Breast epithelium (tissue), 3 donors: ENCODE measurements around the gene KLHL29.

ENCODE experiments used
- POLR2A ChIP-seq: fragments of 450-650 bp; IDR thresholded peaks from one replicate; pipeline ENCODE4 v1.6.1; 2016; ENCODE audit warnings: antibody characterized with exemption, mild to moderate bottlenecking, moderate library complexity
- POLR2AphosphoS5 ChIP-seq, 3 donors: sonication (generic); formaldehyde crosslinking; IDR thresholded peaks; one replicate each; pipeline ENCODE4 v1.6.1; 2017; ENCODE audit warnings: antibody characterized with exemption in 3 of 3
- TF ChIP-seq, protein P1 (sequence below), 3 donors: fragments of 450-650 bp; IDR thresholded peaks; one replicate each; pipeline ENCODE4 v1.5.1; 2016 to 2017; ENCODE audit warnings: antibody characterized with exemption in 3 of 3, mild to moderate bottlenecking in 3 of 3, moderate library complexity in 3 of 3

DNA sequence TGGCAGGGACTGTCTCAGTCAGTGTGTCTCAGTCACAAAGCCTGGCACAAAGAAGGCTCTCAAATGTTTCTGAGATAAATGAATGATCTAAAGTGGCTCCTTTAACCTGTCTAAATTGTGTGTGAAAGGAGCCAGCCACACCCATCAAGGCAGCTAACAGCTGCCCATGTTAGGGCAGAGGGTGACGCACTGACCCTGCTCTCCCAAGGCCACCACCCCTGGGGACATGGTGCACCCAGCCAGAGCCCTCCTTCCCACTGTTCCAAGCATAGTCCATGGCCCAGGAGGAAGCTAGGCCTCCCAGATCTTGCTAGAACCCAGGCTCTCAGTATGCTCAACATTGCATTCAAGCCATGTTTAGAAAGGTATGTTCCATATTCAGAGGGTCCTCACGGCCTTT lies 100.3 kb downstream of the KLHL29 start:
- TF ChIP-seq POLR2AphosphoS5 (IDR thresholded peaks at IDR 0.05) (no peak), POLR2A (no peak)
- TF ChIP-seq, protein P1, sequence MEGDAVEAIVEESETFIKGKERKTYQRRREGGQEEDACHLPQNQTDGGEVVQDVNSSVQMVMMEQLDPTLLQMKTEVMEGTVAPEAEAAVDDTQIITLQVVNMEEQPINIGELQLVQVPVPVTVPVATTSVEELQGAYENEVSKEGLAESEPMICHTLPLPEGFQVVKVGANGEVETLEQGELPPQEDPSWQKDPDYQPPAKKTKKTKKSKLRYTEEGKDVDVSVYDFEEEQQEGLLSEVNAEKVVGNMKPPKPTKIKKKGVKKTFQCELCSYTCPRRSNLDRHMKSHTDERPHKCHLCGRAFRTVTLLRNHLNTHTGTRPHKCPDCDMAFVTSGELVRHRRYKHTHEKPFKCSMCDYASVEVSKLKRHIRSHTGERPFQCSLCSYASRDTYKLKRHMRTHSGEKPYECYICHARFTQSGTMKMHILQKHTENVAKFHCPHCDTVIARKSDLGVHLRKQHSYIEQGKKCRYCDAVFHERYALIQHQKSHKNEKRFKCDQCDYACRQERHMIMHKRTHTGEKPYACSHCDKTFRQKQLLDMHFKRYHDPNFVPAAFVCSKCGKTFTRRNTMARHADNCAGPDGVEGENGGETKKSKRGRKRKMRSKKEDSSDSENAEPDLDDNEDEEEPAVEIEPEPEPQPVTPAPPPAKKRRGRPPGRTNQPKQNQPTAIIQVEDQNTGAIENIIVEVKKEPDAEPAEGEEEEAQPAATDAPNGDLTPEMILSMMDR (IDR thresholded peaks at IDR 0.05): no peak
